Endothelial cell of umbilical vein (primary cell): ENCODE measurements around the gene VKORC1. TPM values are rescaled to one million over a fixed set of nuclear protein-coding genes. Genes with fewer than 3 reads are reported as not detected.

Experiments used
- BruUV-seq: library from RNA; stranded (reverse); fragments of 400-500 nt; replicated peaks from 2 replicates; lab custom pipeline; 2021; lab: Mats Ljungman, UMichigan
- CTCF ChIA-PET: fragments of 300-600, 350-600 bp; sonication (Branson Sonifier 250); formaldehyde crosslinking; loops from one replicate; lab custom pipeline; 2021; ENCODE audit warnings: antibody characterized with exemption, inconsistent platforms; lab: Charles Lee
- POLR2A ChIA-PET: fragments of 300-600, 350-600 bp; sonication (Branson Sonifier 250); formaldehyde crosslinking; loops from one replicate; lab custom pipeline; 2021; ENCODE audit warnings: antibody characterized with exemption, inconsistent platforms; lab: Charles Lee
- DNase-seq: peaks from one replicate; pipeline ENCODE4 v3.0.0-alpha.2; 2011; ENCODE audit warnings: low read depth, low spot score
- FAIRE-seq: peaks from 2 replicates; lab custom pipeline; 2011; peaks lifted over from hg19 to GRCh38; lab: Jason Lieb, UNC
- H2AFZ ChIP-seq: 2 replicates; pipeline ENCODE4 v1.6.0; 2012; ENCODE audit warnings: low read depth, low read length, control low read depth, inconsistent platforms
- H3K27ac ChIP-seq: 2 replicates; pipeline ENCODE4 v1.5.1; 2011; ENCODE audit warnings: low read depth, mild to moderate bottlenecking, control low read depth, low read length, moderate library complexity; ENCODE audit not compliant: insufficient read depth
- H3K27me3 ChIP-seq, 2 experiments: 2 replicates each; pipeline versions ENCODE4 v1.6.0 to v1.6.1; 2011; ENCODE audit warnings: low read length in 2 of 2, mixed read lengths in 1 of 2; ENCODE audit not compliant: control insufficient read depth in 2 of 2, insufficient read depth in 2 of 2
- H3K36me3 ChIP-seq, 2 experiments: 2 replicates in 1 of 2; 3 replicates in 1 of 2; pipeline ENCODE4 v1.5.1; 2011; ENCODE audit warnings: low read length in 2 of 2, mild to moderate bottlenecking in 1 of 2, moderate library complexity in 1 of 2; ENCODE audit not compliant: control insufficient read depth in 2 of 2, insufficient read depth in 2 of 2; ENCODE audit errors: extremely low read depth in 1 of 2
- H3K4me1 ChIP-seq: 3 replicates; pipeline ENCODE4 v1.5.1; 2011; ENCODE audit warnings: mild to moderate bottlenecking, low read length; ENCODE audit not compliant: control insufficient read depth, insufficient read depth; ENCODE audit errors: extremely low read depth
- H3K4me2 ChIP-seq: 2 replicates; pipeline ENCODE4 v1.6.1; 2011; ENCODE audit warnings: low read length, control low read depth, mixed read lengths; ENCODE audit not compliant: insufficient read depth
- H3K4me3 ChIP-seq, 3 experiments: fragments of 200-600 bp in 1 of 3; sonication (generic), shearing (Covaris generic) in 1 of 3; replicated peaks in 1 of 3; 2 replicates each; pipeline ENCODE4 v1.5.1; 2011 to 2016; ENCODE audit warnings: control low read depth in 3 of 3, low read length in 3 of 3, mild to moderate bottlenecking in 2 of 3, inconsistent platforms in 1 of 3, low read depth in 1 of 3, moderate library complexity in 1 of 3; ENCODE audit not compliant: insufficient read depth in 1 of 3
- H3K79me2 ChIP-seq: 2 replicates; pipeline ENCODE4 v1.6.0; 2012; ENCODE audit warnings: low read length, inconsistent platforms; ENCODE audit not compliant: control insufficient read depth, insufficient read depth
- H3K9ac ChIP-seq: replicated peaks from 2 replicates; pipeline ENCODE3; 2011; ENCODE audit warnings: low read length, control low read depth; ENCODE audit not compliant: insufficient read depth; ENCODE audit errors: extremely low read depth
- H3K9me1 ChIP-seq: replicated peaks from 3 replicates; pipeline ENCODE4 v1.6.0; 2011; ENCODE audit warnings: mild to moderate bottlenecking, low read length; ENCODE audit not compliant: control insufficient read depth, insufficient read depth; ENCODE audit errors: extremely low read depth
- H3K9me3 ChIP-seq: replicated peaks from 2 replicates; pipeline ENCODE4 v1.5.1; 2012; ENCODE audit warnings: low read length, inconsistent platforms; ENCODE audit not compliant: control insufficient read depth, insufficient read depth
- H4K20me1 ChIP-seq: replicated peaks from 2 replicates; pipeline ENCODE3; 2011; ENCODE audit warnings: mild to moderate bottlenecking, low read length; ENCODE audit not compliant: control insufficient read depth, insufficient read depth; ENCODE audit errors: extremely low read depth
- CTCF ChIP-seq, 2 donors: IDR thresholded peaks; 1 replicate in 1 of 2; 2 replicates in 1 of 2; pipeline ENCODE4 v1.5.1; 2011; ENCODE audit warnings: low read length in 2 of 2, mild to moderate bottlenecking in 2 of 2, moderate library complexity in 2 of 2, control low read depth in 1 of 2, inconsistent platforms in 1 of 2, low read depth in 1 of 2; ENCODE audit not compliant: insufficient read depth in 1 of 2; ENCODE audit errors: extremely low read depth in 1 of 2
- EZH2 ChIP-seq: IDR thresholded peaks from 2 replicates; pipeline ENCODE4 v1.6.1; 2012; ENCODE audit warnings: borderline replicate concordance, low read depth, mild to moderate bottlenecking, moderate library complexity, low read length, inconsistent platforms; ENCODE audit not compliant: severe bottlenecking
- FOS ChIP-seq: IDR thresholded peaks from 2 replicates; pipeline ENCODE4 v1.6.1; 2011; ENCODE audit warnings: mild to moderate bottlenecking, low read length, moderate library complexity, borderline replicate concordance; ENCODE audit not compliant: insufficient read depth
- GATA2 ChIP-seq: IDR thresholded peaks from 2 replicates; pipeline ENCODE4 v1.7.0; 2011; ENCODE audit warnings: low read depth, mild to moderate bottlenecking, moderate library complexity, mixed read lengths, low read length; ENCODE audit not compliant: insufficient read length, insufficient read depth
- MAX ChIP-seq: IDR thresholded peaks from 2 replicates; pipeline ENCODE4 v1.6.1; 2011; ENCODE audit not compliant: insufficient read depth, insufficient read length
- MYC ChIP-seq: IDR thresholded peaks from one replicate; pipeline ENCODE4 v1.6.1; 2011; ENCODE audit warnings: mild to moderate bottlenecking, low read depth, low read length
- POLR2A ChIP-seq: IDR thresholded peaks from 2 replicates; pipeline ENCODE4 v1.6.1; 2012; ENCODE audit warnings: low read depth, mild to moderate bottlenecking, control low read depth, low read length
- POLR2AphosphoS5 ChIP-seq: IDR thresholded peaks from 2 replicates; pipeline ENCODE4 v1.6.1; 2012; ENCODE audit warnings: low read depth, mild to moderate bottlenecking, control low read depth, low read length, moderate library complexity; ENCODE audit not compliant: insufficient read depth
- dilution Hi-C: fragments of 300-500 bp; cut with MboI; formaldehyde crosslinking; loops from one replicate; pipeline ENCODE4 v1.15.0; 2019; ENCODE audit warnings: low sequenced_read_pairs; ENCODE audit not compliant: extremely low pct_ligation_motif_present
- intact Hi-C: fragments of 100-400 bp; cut with micrococcal nuclease; formaldehyde crosslinking; loops from one replicate; pipeline ENCODE4 v1.10.0; 2022
- polyA plus RNA-seq, 4 experiments: library from polyadenylated mRNA; depleted of rRNA in 3 of 4; stranded (reverse) in 3 of 4; unstranded in 1 of 4; fragments of >200 nt; gene quantifications; 2 replicates each; pipeline versions ENCODE4 v1.2.1 to v1.2.3, GENCODE V29; 2011 to 2012; ENCODE audit warnings: missing spikeins in 1 of 4
- total RNA-seq: library from RNA; stranded (reverse); gene quantifications from 2 replicates; pipeline ENCODE4 v1.2.3, GENCODE V29; 2021

The VKORC1 gene
- total and polyA plus RNA-seq, 2 donors (not counting 3 experiments of a cell fraction or from before 2014, with no cell fraction given), result 93.5 to 586 TPM

GRCh38 chr16:31132303-31132979 is 37.8 kb upstream of the VKORC1 start:
- Histone ChIP-seq H3K9me1 (no peaks in the 10 kb centered on the region), H3K4me1 (no peaks in the 10 kb centered on the region), H3K4me2 (no peak overlapping the region), H2AFZ (no peak overlapping the region), H3K9me3 (no peaks in the 10 kb centered on the region), H3K27ac (no peak overlapping the region), H4K20me1 (no peaks in the 10 kb centered on the region), H3K27me3 (no peaks in the 10 kb centered on the region), H3K4me3 (no peak overlapping the region), H3K79me2 (no peaks in the 10 kb centered on the region), H3K36me3 (peaks cover 0 to 9% of the 10 kb centered on the region in 2 experiments), H3K9ac (no peak overlapping the region)
- CTCF ChIA-PET, result interaction anchor here (2.4 kb wide), 1 partner anchor 10 kb away, joined by 8 read pairs; no protein-coding TSS in a partner anchor
- POLR2A ChIA-PET, result no interaction called here
- FAIRE-seq, result no peak
- BruUV-seq, result no TSS peak
- intact Hi-C loops, result no loop called here
- no peak for TF ChIP-seq FOS
- TF ChIP-seq MAX, result no peak
- no peak for TF ChIP-seq POLR2A
- no peak for TF ChIP-seq EZH2
- TF ChIP-seq POLR2AphosphoS5, result no peak
- TF ChIP-seq MYC, result no peak
- DNase-seq, result no peak
- dilution Hi-C loops, result no loop called here

GRCh38 chr16:31131841-31132271 is 37.3 kb upstream of the VKORC1 start:
- no peaks in the 10 kb centered on the region for H3K79me2 ChIP-seq
- BruUV-seq, result no TSS peak
- H3K27me3 ChIP-seq, result no peaks in the 10 kb centered on the region
- intact Hi-C loops, result no loop called here
- no peak overlapping the region for H3K27ac ChIP-seq
- FAIRE-seq (no peak), DNase-seq (no peak)
- ChIA-PET CTCF (interaction anchor here (2.4 kb wide), 1 partner anchor 10 kb away, joined by 8 read pairs; no protein-coding TSS in a partner anchor), POLR2A (no interaction called here)
- no peaks in the 10 kb centered on the region for H3K4me1 ChIP-seq
- H3K4me3 ChIP-seq, result no peak overlapping the region
- no peaks in the 10 kb centered on the region for H3K9me1 ChIP-seq
- dilution Hi-C loops, result no loop called here
- H3K36me3 ChIP-seq, result peaks cover 0 to 10% of the 10 kb centered on the region in 2 experiments
- H3K9me3 ChIP-seq, result no peaks in the 10 kb centered on the region
- TF ChIP-seq MYC, result no peak
- no peak for TF ChIP-seq CTCF (IDR thresholded peaks at IDR 0.05; ENCODE audit: extremely low read depth in 1 of 2, insufficient read depth in 1 of 2, low read depth in 1 of 2, low read length in 2 of 2)
- no peak for TF ChIP-seq FOS
- no peak for TF ChIP-seq POLR2A
- no peak for TF ChIP-seq EZH2
- TF ChIP-seq GATA2, result no peak
- no peak overlapping the region for H3K9ac ChIP-seq
- H3K4me2 ChIP-seq, result no peak overlapping the region
- H2AFZ ChIP-seq, result no peak overlapping the region
- H4K20me1 ChIP-seq, result no peaks in the 10 kb centered on the region
